Measurements from ENCODE around the gene DACH1. TPM values are rescaled to one million over a fixed set of nuclear protein-coding genes. Genes with fewer than 3 reads are reported as not detected.

DACH1 gene
- total RNA-seq, 1 experiment from 2014 or later: 0.14 TPM

DNA sequence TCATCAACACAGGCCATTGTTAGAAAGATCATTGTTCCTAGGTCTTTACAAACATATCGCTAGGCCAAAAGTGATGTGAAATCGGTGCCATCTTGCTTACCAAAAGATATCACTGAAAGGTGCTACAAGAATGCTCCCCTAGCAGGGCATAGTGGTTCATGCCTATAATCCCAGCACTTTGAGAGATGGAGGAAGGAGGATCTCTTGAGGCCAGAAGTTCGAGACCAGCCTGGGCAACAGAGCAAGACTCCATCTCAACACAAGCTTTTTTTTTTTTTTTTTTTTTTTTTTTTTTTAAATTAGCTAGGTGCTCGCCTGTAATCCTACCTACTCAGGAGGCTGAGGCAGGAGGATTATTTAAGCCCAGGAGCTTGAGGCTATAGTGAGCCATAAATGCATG, 92.1 kb downstream of the DACH1 start:
- Mint-ChIP-seq H3K36me3 (ENCODE audit: insufficient read depth, unreplicated experiment) (no peaks in the 10 kb centered on the region), H3K4me1 (ENCODE audit: low read depth, unreplicated experiment) (no peaks in the 10 kb centered on the region), H3K4me3 (ENCODE audit: low read depth, unreplicated experiment) (no peak overlapping the region), H3K27ac (ENCODE audit: unreplicated experiment) (no peak overlapping the region), H3K27me3 (ENCODE audit: unreplicated experiment) (no peaks in the 10 kb centered on the region), H3K9me3 (ENCODE audit: low read depth, unreplicated experiment) (no peaks in the 10 kb centered on the region)
- intact Hi-C loops (cut with micrococcal nuclease; ENCODE audit: unreplicated experiment): no loop called here
- CTCF ChIA-PET: no interaction called here
- no peak for TF ChIP-seq CTCF (IDR thresholded peaks at IDR 0.05; ENCODE audit: unreplicated experiment)
- DNase-seq: no peak
- BruUV-seq (replicated peaks): no TSS peak

DNA sequence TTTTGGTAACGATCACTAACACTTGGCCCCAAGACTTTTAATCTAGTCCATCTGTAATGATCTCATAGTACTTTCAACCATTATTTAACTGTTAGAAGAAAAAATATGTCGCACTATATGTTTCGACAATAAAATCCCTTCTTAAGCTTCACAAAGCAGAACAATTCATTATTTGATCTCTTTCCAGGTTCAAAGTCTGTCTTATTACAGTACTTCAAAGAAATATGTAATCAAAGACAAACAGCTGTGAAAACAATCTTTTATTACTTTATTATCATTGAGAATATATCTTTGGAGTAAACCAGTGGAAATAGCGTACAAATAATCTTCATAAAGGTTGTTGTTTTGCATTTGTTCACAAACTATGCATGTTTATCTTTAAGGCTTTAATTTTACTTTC, 93.5 kb downstream of the DACH1 start:
- no peaks in the 10 kb centered on the region for H3K36me3 Mint-ChIP-seq (ENCODE audit: insufficient read depth, unreplicated experiment)
- H3K9me3 Mint-ChIP-seq (ENCODE audit: low read depth, unreplicated experiment): no peaks in the 10 kb centered on the region
- H3K27me3 Mint-ChIP-seq (ENCODE audit: unreplicated experiment): no peaks in the 10 kb centered on the region
- intact Hi-C loops (cut with micrococcal nuclease; ENCODE audit: unreplicated experiment): no loop called here
- H3K4me3 Mint-ChIP-seq (ENCODE audit: low read depth, unreplicated experiment): no peak overlapping the region
- no peaks in the 10 kb centered on the region for H3K4me1 Mint-ChIP-seq (ENCODE audit: low read depth, unreplicated experiment)
- no peak overlapping the region for H3K27ac Mint-ChIP-seq (ENCODE audit: unreplicated experiment)
- no peak for DNase-seq
- BruUV-seq (replicated peaks): no TSS peak
- TF ChIP-seq CTCF (IDR thresholded peaks at IDR 0.05; ENCODE audit: unreplicated experiment): no peak
- CTCF ChIA-PET: no interaction called here

GRCh38 chr13:71772361-71772760, 94.6 kb downstream of the DACH1 start:
- no peak overlapping the region for H3K4me3 Mint-ChIP-seq (ENCODE audit: low read depth, unreplicated experiment)
- intact Hi-C loops (cut with micrococcal nuclease; ENCODE audit: unreplicated experiment): no loop called here
- TF ChIP-seq CTCF (IDR thresholded peaks at IDR 0.05; ENCODE audit: unreplicated experiment): no peak

GRCh38 chr13:71771144-71771543, 95.9 kb downstream of the DACH1 start:
- TF ChIP-seq CTCF (IDR thresholded peaks at IDR 0.05; ENCODE audit: unreplicated experiment): no peak
- no peaks in the 10 kb centered on the region for H3K36me3 Mint-ChIP-seq (ENCODE audit: insufficient read depth, unreplicated experiment)
- H3K4me3 Mint-ChIP-seq (ENCODE audit: low read depth, unreplicated experiment): no peak overlapping the region
- CTCF ChIA-PET: interaction anchor here (0.6 kb wide), 1 partner anchor 12 kb away, joined by 4 read pairs; no protein-coding TSS in a partner anchor
- H3K9me3 Mint-ChIP-seq (ENCODE audit: low read depth, unreplicated experiment): no peaks in the 10 kb centered on the region
- H3K4me1 Mint-ChIP-seq (ENCODE audit: low read depth, unreplicated experiment): no peaks in the 10 kb centered on the region
- DNase-seq: no peak
- no TSS peak for BruUV-seq (replicated peaks)
- no peak overlapping the region for H3K27ac Mint-ChIP-seq (ENCODE audit: unreplicated experiment)
- H3K27me3 Mint-ChIP-seq (ENCODE audit: unreplicated experiment): no peaks in the 10 kb centered on the region
- intact Hi-C loops (cut with micrococcal nuclease; ENCODE audit: unreplicated experiment): no loop called here

More at GRCh38 chr13:71772361-71772760, 94.6 kb downstream of the DACH1 start:
- BruUV-seq (replicated peaks): no TSS peak
- H3K27ac Mint-ChIP-seq (ENCODE audit: unreplicated experiment): no peak overlapping the region
- no peaks in the 10 kb centered on the region for H3K27me3 Mint-ChIP-seq (ENCODE audit: unreplicated experiment)
- no peaks in the 10 kb centered on the region for H3K4me1 Mint-ChIP-seq (ENCODE audit: low read depth, unreplicated experiment)
- no peak for DNase-seq
- CTCF ChIA-PET: no interaction called here
- no peaks in the 10 kb centered on the region for H3K36me3 Mint-ChIP-seq (ENCODE audit: insufficient read depth, unreplicated experiment)
- H3K9me3 Mint-ChIP-seq (ENCODE audit: low read depth, unreplicated experiment): no peaks in the 10 kb centered on the region

Data from Calu3 (cell line).